ENCODE measurements around the gene RPTOR. TPM values are rescaled to one million over a fixed set of nuclear protein-coding genes. Genes with fewer than 3 reads are reported as not detected.

RPTOR gene
- total RNA-seq, 1 donor from 2014 or later = 65.9 TPM

GRCh38 chr17:80990921-80991644 is 446.4 kb downstream of the RPTOR start:
- CTCF ChIA-PET = no interaction called here
- Mint-ChIP-seq H3K27me3 (no peaks in the 10 kb centered on the region), H3K4me1 (peaks cover 44% of the 10 kb centered on the region), H3K4me3 (peak overlapping the region; percentile 83), H3K9me3 (no peaks in the 10 kb centered on the region), H3K27ac (peak overlapping the region; percentile 50), H3K36me3 (ENCODE audit: low read depth) (peaks cover 11% of the 10 kb centered on the region)
- DNase-seq = no peak
- intact Hi-C loops (cut with micrococcal nuclease) = loop anchor here (1.0 kb wide), 1 partner anchor 447 kb away; the partner anchor contains the start of gene RPTOR
- POLR2A ChIA-PET = interaction anchor here (0.6 to 1.5 kb wide), 4 partner anchors 301 to 658 kb away, joined by 3 to 5 read pairs (median 3); partner anchors contain the start of gene ENDOV
- no peak for TF ChIP-seq CTCF (IDR thresholded peaks at IDR 0.05)
- no peak for ATAC-seq (ENCODE audit: low read depth)

- H3K27me3 Mint-ChIP-seq = no peaks in the 10 kb centered on the region
- intact Hi-C loops (cut with micrococcal nuclease) = loop anchor here (1.0 kb wide), 1 partner anchor 447 kb away; the partner anchor contains the start of gene RPTOR
Observed at GRCh38 chr17:80991645-80992076, 447.0 kb downstream of the RPTOR start, which contains the start of gene CHMP6. Gene CHMP6 (plus strand): TSS chr17:80991841. CDS start chr17:80991919, 78 bp downstream.

GRCh38 chr17:80992077-80992947 is 447.7 kb downstream of the RPTOR start:
- CTCF ChIA-PET = interaction anchor here (0.9 to 1.3 kb wide), 2 partner anchors 26 to 109 kb away, joined by 3 to 4 read pairs; no protein-coding TSS in a partner anchor
- DNase-seq = no peak
- intact Hi-C loops (cut with micrococcal nuclease) = no loop called here
- Mint-ChIP-seq H3K9me3 (no peaks in the 10 kb centered on the region), H3K27ac (peak overlapping the region; percentile 46), H3K4me1 (peaks cover 37% of the 10 kb centered on the region), H3K36me3 (ENCODE audit: low read depth) (peaks cover 23% of the 10 kb centered on the region), H3K4me3 (peak overlapping the region; percentile 76), H3K27me3 (no peaks in the 10 kb centered on the region)
- TF ChIP-seq CTCF (IDR thresholded peaks at IDR 0.05) = no peak
- peak; percentile 20 for ATAC-seq (ENCODE audit: low read depth)
- POLR2A ChIA-PET = interaction anchor here (0.7 to 1.5 kb wide), 2 partner anchors 537 to 538 kb away, joined by 4 to 5 read pairs; no protein-coding TSS in a partner anchor

More at GRCh38 chr17:80991645-80992076, 447.0 kb downstream of the RPTOR start, which contains the start of gene CHMP6:
- TF ChIP-seq CTCF (IDR thresholded peaks at IDR 0.05) = no peak
- peak; percentile 62 for ATAC-seq (ENCODE audit: low read depth)
- DNase-seq = peak; percentile 81
- H3K4me1 Mint-ChIP-seq = peaks cover 43% of the 10 kb centered on the region
- ChIA-PET POLR2A (interaction anchor here (0.6 to 1.5 kb wide), 3 partner anchors 537 to 658 kb away, joined by 3 to 5 read pairs (median 3); partner anchors contain the start of gene ENDOV), CTCF (no interaction called here)
- H3K27ac Mint-ChIP-seq = peak within 1 kb of the TSS; percentile 50
- peak within 1 kb of the TSS; percentile 83 for H3K4me3 Mint-ChIP-seq
- peaks cover 17% of the 10 kb centered on the region for H3K36me3 Mint-ChIP-seq (ENCODE audit: low read depth)
- H3K9me3 Mint-ChIP-seq = no peaks in the 10 kb centered on the region

GRCh38 chr17:80992948-80993624 is 448.4 kb downstream of the RPTOR start:
- H3K27ac Mint-ChIP-seq = peak overlapping the region; percentile 46
- intact Hi-C loops (cut with micrococcal nuclease) = no loop called here
- ATAC-seq (ENCODE audit: low read depth) = no peak
- DNase-seq = no peak
- no peaks in the 10 kb centered on the region for H3K27me3 Mint-ChIP-seq
- POLR2A ChIA-PET = interaction anchor here (0.7 kb wide), 1 partner anchor 538 kb away, joined by 4 read pairs; no protein-coding TSS in a partner anchor
- peaks cover 29% of the 10 kb centered on the region for H3K4me1 Mint-ChIP-seq
- H3K36me3 Mint-ChIP-seq (ENCODE audit: low read depth) = peaks cover 29% of the 10 kb centered on the region
- no peaks in the 10 kb centered on the region for H3K9me3 Mint-ChIP-seq
- TF ChIP-seq CTCF (IDR thresholded peaks at IDR 0.05) = no peak
- CTCF ChIA-PET = interaction anchor here (0.9 to 1.3 kb wide), 2 partner anchors 25 to 108 kb away, joined by 3 to 4 read pairs; no protein-coding TSS in a partner anchor
- peak overlapping the region; percentile 76 for H3K4me3 Mint-ChIP-seq
